ENCODE measurements around the gene WDR17. TPM values are rescaled to one million over a fixed set of nuclear protein-coding genes. Genes with fewer than 3 reads are reported as not detected.

The WDR17 gene
- total RNA-seq, 1 donor, result 0.36 TPM

DNA sequence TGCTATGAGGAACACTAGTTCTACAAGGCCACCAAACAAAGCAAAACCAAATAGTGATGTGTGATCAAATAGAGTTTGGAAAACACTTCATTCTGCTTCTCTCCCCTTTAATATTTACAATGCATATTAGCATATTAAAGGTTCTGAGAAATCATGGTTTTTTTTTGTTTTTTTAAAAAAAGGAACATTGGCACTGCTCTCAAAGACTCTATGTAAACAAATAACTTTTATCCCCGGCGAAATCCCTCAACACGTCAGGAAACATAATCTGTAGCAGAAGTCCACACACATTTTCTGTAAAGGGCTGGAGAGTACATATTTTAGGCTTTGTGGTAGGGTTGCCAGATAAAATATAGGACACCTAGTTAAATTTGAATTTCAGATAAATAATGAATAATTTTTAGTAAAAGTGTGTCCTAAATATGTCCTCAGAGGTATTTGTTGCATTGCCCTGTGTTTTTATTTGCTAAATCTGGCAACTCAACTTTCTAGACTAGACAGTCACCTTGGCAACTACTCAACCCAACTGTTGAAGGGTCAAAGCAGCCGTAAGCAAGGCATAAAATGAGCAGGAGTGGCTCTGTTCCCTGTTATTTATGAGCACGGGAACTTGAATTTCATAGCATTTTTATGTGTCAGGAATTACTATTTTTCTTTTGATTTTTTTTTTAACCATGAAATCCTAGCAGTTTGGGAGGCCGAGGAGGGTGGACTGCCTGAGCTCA lies 121.2 kb downstream of the WDR17 start:
- no peak overlapping the region for H3K4me3 ChIP-seq (ENCODE audit: insufficient read depth, low read length)
- DNase-seq (ENCODE audit: insufficient read length, low spot score, missing footprints), result no peak
- no peaks in the 10 kb centered on the region for H3K9me3 ChIP-seq (ENCODE audit: low read depth, low read length)
- no peaks in the 10 kb centered on the region for H3K36me3 ChIP-seq (ENCODE audit: insufficient read depth, low read length)
- TF ChIP-seq, protein P1, sequence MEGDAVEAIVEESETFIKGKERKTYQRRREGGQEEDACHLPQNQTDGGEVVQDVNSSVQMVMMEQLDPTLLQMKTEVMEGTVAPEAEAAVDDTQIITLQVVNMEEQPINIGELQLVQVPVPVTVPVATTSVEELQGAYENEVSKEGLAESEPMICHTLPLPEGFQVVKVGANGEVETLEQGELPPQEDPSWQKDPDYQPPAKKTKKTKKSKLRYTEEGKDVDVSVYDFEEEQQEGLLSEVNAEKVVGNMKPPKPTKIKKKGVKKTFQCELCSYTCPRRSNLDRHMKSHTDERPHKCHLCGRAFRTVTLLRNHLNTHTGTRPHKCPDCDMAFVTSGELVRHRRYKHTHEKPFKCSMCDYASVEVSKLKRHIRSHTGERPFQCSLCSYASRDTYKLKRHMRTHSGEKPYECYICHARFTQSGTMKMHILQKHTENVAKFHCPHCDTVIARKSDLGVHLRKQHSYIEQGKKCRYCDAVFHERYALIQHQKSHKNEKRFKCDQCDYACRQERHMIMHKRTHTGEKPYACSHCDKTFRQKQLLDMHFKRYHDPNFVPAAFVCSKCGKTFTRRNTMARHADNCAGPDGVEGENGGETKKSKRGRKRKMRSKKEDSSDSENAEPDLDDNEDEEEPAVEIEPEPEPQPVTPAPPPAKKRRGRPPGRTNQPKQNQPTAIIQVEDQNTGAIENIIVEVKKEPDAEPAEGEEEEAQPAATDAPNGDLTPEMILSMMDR (IDR thresholded peaks at IDR 0.05; ENCODE audit: extremely low read depth, low read depth, low read length), result no peak
- H3K4me2 ChIP-seq (ENCODE audit: insufficient read depth, low read length), result no peak overlapping the region
- H3K4me1 ChIP-seq (ENCODE audit: insufficient read depth, low read length), result peaks cover 24% of the 10 kb centered on the region
- no peaks in the 10 kb centered on the region for H3K79me2 ChIP-seq (ENCODE audit: insufficient read depth, low read length)
- no peaks in the 10 kb centered on the region for H3K27me3 ChIP-seq (ENCODE audit: insufficient read depth, low read length)
- no peak overlapping the region for H2AFZ ChIP-seq (ENCODE audit: low read length)
- no peak overlapping the region for H3K27ac ChIP-seq (ENCODE audit: low read depth, low read length)
- H4K20me1 ChIP-seq (ENCODE audit: insufficient read depth, low read length), result no peaks in the 10 kb centered on the region

DNA sequence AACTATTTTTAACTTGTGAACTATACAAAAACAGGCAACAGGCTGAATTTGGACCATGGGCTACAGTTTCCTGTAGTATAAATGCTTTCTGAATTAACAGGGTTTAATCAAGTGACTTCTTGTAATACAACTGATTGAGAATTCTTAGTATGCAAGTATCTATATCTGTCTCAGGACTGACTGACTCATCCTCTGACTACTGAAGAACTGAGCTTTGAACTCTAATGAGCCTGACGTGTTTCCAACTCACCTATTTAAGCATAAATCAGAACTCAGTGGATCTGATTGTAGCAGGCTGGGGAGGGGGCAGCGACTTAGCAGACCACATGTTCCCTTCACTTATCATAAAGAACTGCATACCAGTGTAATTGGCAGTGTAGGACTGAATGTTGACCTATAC lies 122.0 kb downstream of the WDR17 start:
- Histone ChIP-seq H3K27me3 (ENCODE audit: insufficient read depth, low read length) (no peaks in the 10 kb centered on the region), H3K4me2 (ENCODE audit: insufficient read depth, low read length) (no peak overlapping the region), H2AFZ (ENCODE audit: low read length) (no peak overlapping the region), H3K79me2 (ENCODE audit: insufficient read depth, low read length) (no peaks in the 10 kb centered on the region), H3K36me3 (ENCODE audit: insufficient read depth, low read length) (no peaks in the 10 kb centered on the region), H3K9me3 (ENCODE audit: low read depth, low read length) (no peaks in the 10 kb centered on the region), H3K4me1 (ENCODE audit: insufficient read depth, low read length) (peaks cover 32% of the 10 kb centered on the region), H4K20me1 (ENCODE audit: insufficient read depth, low read length) (no peaks in the 10 kb centered on the region), H3K27ac (ENCODE audit: low read depth, low read length) (no peak overlapping the region), H3K4me3 (ENCODE audit: insufficient read depth, low read length) (no peak overlapping the region)
- DNase-seq (ENCODE audit: insufficient read length, low spot score, missing footprints), result no peak
- TF ChIP-seq, protein P1 (IDR thresholded peaks at IDR 0.05; ENCODE audit: extremely low read depth, low read depth, low read length), result no peak

DNA sequence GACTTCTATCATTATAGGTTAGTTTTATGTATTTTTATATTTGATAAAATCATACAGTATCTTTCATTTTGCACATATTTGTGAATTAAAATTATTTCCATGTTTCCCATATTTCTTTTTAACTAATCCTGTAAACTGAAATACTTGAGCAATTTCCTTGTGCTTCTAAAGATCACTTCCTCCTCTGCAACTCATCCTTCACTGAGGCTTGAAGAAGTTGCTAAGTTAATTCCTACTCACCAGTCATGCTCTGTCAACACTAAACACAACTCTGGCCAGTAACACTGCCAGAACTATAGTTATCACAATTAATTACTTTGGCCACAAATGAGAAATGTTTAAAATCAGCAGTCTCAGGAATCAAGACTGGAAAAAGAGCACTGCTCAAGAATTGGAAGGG lies 123.0 kb downstream of the WDR17 start:
- H2AFZ ChIP-seq (ENCODE audit: low read length), result no peak overlapping the region
- peaks cover 42% of the 10 kb centered on the region for H3K4me1 ChIP-seq (ENCODE audit: insufficient read depth, low read length)
- no peak overlapping the region for H3K4me2 ChIP-seq (ENCODE audit: insufficient read depth, low read length)
- TF ChIP-seq, protein P1 (IDR thresholded peaks at IDR 0.05; ENCODE audit: extremely low read depth, low read depth, low read length), result no peak
- H3K27me3 ChIP-seq (ENCODE audit: insufficient read depth, low read length), result no peaks in the 10 kb centered on the region
- DNase-seq (ENCODE audit: insufficient read length, low spot score, missing footprints), result no peak
- no peaks in the 10 kb centered on the region for H3K9me3 ChIP-seq (ENCODE audit: low read depth, low read length)
- no peaks in the 10 kb centered on the region for H3K36me3 ChIP-seq (ENCODE audit: insufficient read depth, low read length)
- H3K79me2 ChIP-seq (ENCODE audit: insufficient read depth, low read length), result no peaks in the 10 kb centered on the region
- H3K27ac ChIP-seq (ENCODE audit: low read depth, low read length), result no peak overlapping the region
- no peaks in the 10 kb centered on the region for H4K20me1 ChIP-seq (ENCODE audit: insufficient read depth, low read length)
- H3K4me3 ChIP-seq (ENCODE audit: insufficient read depth, low read length), result no peak overlapping the region

DNA sequence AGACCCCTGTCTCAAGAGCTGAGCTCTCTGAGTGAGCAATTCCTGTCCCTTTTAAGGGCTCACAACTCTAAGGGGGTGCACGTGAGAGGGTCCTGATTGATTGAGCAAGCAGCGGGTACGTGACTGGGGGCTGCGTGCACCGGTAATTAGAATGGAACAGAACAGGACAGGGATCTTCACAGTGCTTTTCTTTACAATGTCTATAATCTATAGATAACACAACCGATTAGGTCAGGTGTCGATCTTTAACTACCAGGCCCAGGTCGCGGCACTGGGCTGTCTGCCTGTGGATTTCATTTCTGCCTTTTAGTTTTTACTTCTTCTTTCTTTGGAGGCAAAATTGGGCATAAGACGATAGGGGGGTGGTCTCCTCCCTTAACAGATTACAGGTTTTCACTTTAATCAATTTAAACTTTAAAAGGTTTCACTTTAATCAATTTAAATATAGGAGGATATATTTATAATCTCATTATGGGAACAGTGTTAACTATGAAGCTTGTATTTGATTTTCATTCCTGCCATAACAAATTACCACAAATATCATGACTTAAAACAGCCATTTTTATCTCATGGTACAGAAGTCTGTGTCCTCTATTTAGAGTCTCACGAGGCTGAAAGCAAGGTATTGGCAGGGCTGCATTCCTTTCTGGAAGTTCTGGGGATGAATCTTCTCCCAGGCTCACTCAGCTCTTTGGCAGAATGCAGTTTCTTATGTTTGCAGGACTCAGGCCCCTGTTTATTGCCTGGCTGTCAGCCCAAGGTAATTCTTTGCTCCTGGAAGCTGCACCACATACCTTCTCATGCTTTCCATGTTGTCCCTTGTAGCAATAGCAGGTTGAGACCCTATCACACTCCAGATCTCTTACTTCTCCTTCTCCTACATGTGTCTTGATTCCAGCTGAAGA lies 124.5 kb downstream of the WDR17 start:
- no peak for DNase-seq (ENCODE audit: insufficient read length, low spot score, missing footprints)
- Histone ChIP-seq H2AFZ (ENCODE audit: low read length) (peak overlapping the region; percentile 13), H3K9me3 (ENCODE audit: low read depth, low read length) (no peaks in the 10 kb centered on the region), H3K4me1 (ENCODE audit: insufficient read depth, low read length) (peaks cover 51% of the 10 kb centered on the region), H3K4me3 (ENCODE audit: insufficient read depth, low read length) (no peak overlapping the region), H4K20me1 (ENCODE audit: insufficient read depth, low read length) (no peaks in the 10 kb centered on the region), H3K27me3 (ENCODE audit: insufficient read depth, low read length) (no peaks in the 10 kb centered on the region), H3K4me2 (ENCODE audit: insufficient read depth, low read length) (no peak overlapping the region), H3K36me3 (ENCODE audit: insufficient read depth, low read length) (no peaks in the 10 kb centered on the region), H3K27ac (ENCODE audit: low read depth, low read length) (no peak overlapping the region), H3K79me2 (ENCODE audit: insufficient read depth, low read length) (no peaks in the 10 kb centered on the region)
- TF ChIP-seq, protein P1 (IDR thresholded peaks at IDR 0.05; ENCODE audit: extremely low read depth, low read depth, low read length), result no peak

All from osteoblast (primary cell).